CD8-positive, alpha-beta memory T cell (primary cell): ENCODE data around the gene COL9A3. TPM values are rescaled to one million over a fixed set of nuclear protein-coding genes. Genes with fewer than 3 reads are reported as not detected.

ENCODE experiments used
- CTCF ChIA-PET: fragments of 350-600 bp; sonication (Branson Sonifier 250); formaldehyde crosslinking; loops from one replicate; lab custom pipeline; 2021; ENCODE audit warnings: antibody characterized with exemption; lab: Charles Lee
- POLR2A ChIA-PET: fragments of 350-600 bp; sonication (Branson Sonifier 250); formaldehyde crosslinking; loops from one replicate; lab custom pipeline; 2021; ENCODE audit warnings: antibody characterized with exemption; lab: Charles Lee
- DNase-seq, 5 donors: peaks; one replicate each; pipeline versions ENCODE4 v3.0.0 to v3.0.0-alpha.2; 2020 to 2022; ENCODE audit warnings: mixed read lengths in 1 of 5
- H3K27ac ChIP-seq: one replicate; pipeline ENCODE4 v1.7.0; 2013; ENCODE audit warnings: low read depth, mild to moderate bottlenecking, low read length, moderate library complexity
- H3K27me3 ChIP-seq: 2 replicates; pipeline ENCODE4 v1.7.0; 2013; ENCODE audit warnings: low read length, mild to moderate bottlenecking; ENCODE audit not compliant: insufficient read depth, poor library complexity, severe bottlenecking
- H3K36me3 ChIP-seq: 2 replicates; pipeline ENCODE4 v1.7.0; 2013; ENCODE audit warnings: mild to moderate bottlenecking, low read length, moderate library complexity; ENCODE audit not compliant: insufficient read depth
- H3K4me1 ChIP-seq: 2 replicates; pipeline ENCODE4 v1.7.0; 2013; ENCODE audit warnings: mild to moderate bottlenecking, low read length, moderate library complexity; ENCODE audit not compliant: insufficient read depth
- H3K4me3 ChIP-seq: 2 replicates; pipeline ENCODE4 v1.7.0; 2013; ENCODE audit warnings: mild to moderate bottlenecking, low read length
- H3K9me3 ChIP-seq: 2 replicates; pipeline ENCODE4 v1.7.0; 2013; ENCODE audit warnings: mild to moderate bottlenecking, low read length
- H3K27ac Mint-ChIP-seq, 8 donors: one replicate each; pipeline ENCODE4 v1.8.0; 2020 to 2021; ENCODE audit warnings: mixed read lengths in 8 of 8, mild to moderate bottlenecking in 6 of 8, inconsistent platforms in 3 of 8, moderate library complexity in 3 of 8
- H3K27me3 Mint-ChIP-seq, 2 donors: one replicate each; pipeline ENCODE4 v1.8.0; 2020 to 2021; ENCODE audit warnings: mixed read lengths in 2 of 2, mild to moderate bottlenecking in 1 of 2, moderate library complexity in 1 of 2
- H3K36me3 Mint-ChIP-seq, 3 donors: one replicate each; pipeline ENCODE4 v1.8.0; 2020 to 2021; ENCODE audit warnings: mixed read lengths in 3 of 3, inconsistent platforms in 1 of 3, mild to moderate bottlenecking in 1 of 3
- H3K4me1 Mint-ChIP-seq, 3 donors: one replicate each; pipeline ENCODE4 v1.8.0; 2020 to 2021; ENCODE audit warnings: mixed read lengths in 3 of 3, inconsistent platforms in 1 of 3, mild to moderate bottlenecking in 1 of 3
- H3K4me3 Mint-ChIP-seq, 7 donors: one replicate each; pipeline ENCODE4 v1.8.0; 2020 to 2021; ENCODE audit warnings: mixed read lengths in 7 of 7, mild to moderate bottlenecking in 6 of 7, moderate library complexity in 4 of 7, inconsistent platforms in 2 of 7
- H3K9me3 Mint-ChIP-seq, 5 donors: one replicate each; pipeline ENCODE4 v1.8.0; 2020 to 2022; ENCODE audit warnings: mixed read lengths in 5 of 5, mild to moderate bottlenecking in 3 of 5, moderate library complexity in 2 of 5, inconsistent platforms in 1 of 5
- polyA plus RNA-seq: library from polyadenylated mRNA; unstranded; fragments of 300-500 nt; fragmentation: Illumina TruSeq; gene quantifications from one replicate; pipeline ENCODE4 v1.2.3, GENCODE V29; 2021
- total RNA-seq, 2 experiments: library from RNA; stranded (reverse); gene quantifications; one replicate each; pipeline ENCODE4 v1.2.3, GENCODE V29; 2021

COL9A3 gene
- total and polyA plus RNA-seq, 3 experiments from 2014 or later: not detected

GRCh38 chr20:62772103-62772611 lies 44.7 kb upstream of the COL9A3 start:
- Histone ChIP-seq H3K4me3 (no peak overlapping the region), H3K27me3 (no peaks in the 10 kb centered on the region), H3K27ac (no peak overlapping the region), H3K4me1 (peaks cover 42% of the 10 kb centered on the region), H3K9me3 (no peaks in the 10 kb centered on the region), H3K36me3 (no peaks in the 10 kb centered on the region)
- no peak for DNase-seq
- ChIA-PET POLR2A (no interaction called here), CTCF (interaction anchor here (1.1 to 1.7 kb wide), 2 partner anchors 22 to 36 kb away, joined by 3 to 5 read pairs; no protein-coding TSS in a partner anchor)
- Mint-ChIP-seq H3K9me3 (no peaks in the 10 kb centered on the region), H3K4me1 (peaks cover 26 to 55% (median 33%) of the 10 kb centered on the region in 3 donors), H3K36me3 (no peaks in the 10 kb centered on the region), H3K27me3 (no peaks in the 10 kb centered on the region), H3K27ac (peak overlapping the region in 1 of 8 donors; percentile 94), H3K4me3 (no peak overlapping the region)

GRCh38 chr20:62772619-62772989 lies 44.2 kb upstream of the COL9A3 start:
- Histone ChIP-seq H3K36me3 (no peaks in the 10 kb centered on the region), H3K4me3 (no peak overlapping the region), H3K27me3 (no peaks in the 10 kb centered on the region), H3K4me1 (peaks cover 46% of the 10 kb centered on the region), H3K9me3 (no peaks in the 10 kb centered on the region), H3K27ac (no peak overlapping the region)
- H3K36me3 Mint-ChIP-seq: no peaks in the 10 kb centered on the region
- DNase-seq: no peak
- CTCF ChIA-PET: interaction anchor here (1.7 kb wide), 1 partner anchor 36 kb away, joined by 5 read pairs; no protein-coding TSS in a partner anchor
- peaks cover 29 to 57% (median 34%) of the 10 kb centered on the region in 3 donors for H3K4me1 Mint-ChIP-seq
- H3K27me3 Mint-ChIP-seq: no peaks in the 10 kb centered on the region
- POLR2A ChIA-PET: no interaction called here
- H3K27ac Mint-ChIP-seq: no peak overlapping the region
- no peak overlapping the region for H3K4me3 Mint-ChIP-seq
- H3K9me3 Mint-ChIP-seq: no peaks in the 10 kb centered on the region

GRCh38 chr20:62772990-62773844 lies 43.6 kb upstream of the COL9A3 start:
- CTCF ChIA-PET: interaction anchor here (1.7 kb wide), 1 partner anchor 35 kb away, joined by 5 read pairs; no protein-coding TSS in a partner anchor
- Mint-ChIP-seq H3K27me3 (no peaks in the 10 kb centered on the region), H3K27ac (peak overlapping the region in 2 of 8 donors; percentile 42 to 72), H3K36me3 (no peaks in the 10 kb centered on the region), H3K9me3 (no peaks in the 10 kb centered on the region), H3K4me3 (peak overlapping the region in 1 of 7 donors; percentile 48), H3K4me1 (peaks cover 29 to 56% (median 37%) of the 10 kb centered on the region in 3 donors)
- Histone ChIP-seq H3K9me3 (no peaks in the 10 kb centered on the region), H3K4me1 (peaks cover 47% of the 10 kb centered on the region), H3K27ac (no peak overlapping the region), H3K4me3 (no peak overlapping the region), H3K36me3 (no peaks in the 10 kb centered on the region), H3K27me3 (no peaks in the 10 kb centered on the region)
- POLR2A ChIA-PET: no interaction called here
- DNase-seq: no peak

GRCh38 chr20:62773845-62774714 lies 42.8 kb upstream of the COL9A3 start:
- Mint-ChIP-seq H3K36me3 (no peaks in the 10 kb centered on the region), H3K27me3 (no peaks in the 10 kb centered on the region), H3K9me3 (no peaks in the 10 kb centered on the region), H3K27ac (peak overlapping the region in 4 of 8 donors; percentile 54 to 90 (median 65)), H3K4me1 (peaks cover 31 to 54% (median 40%) of the 10 kb centered on the region in 3 donors), H3K4me3 (peak overlapping the region in 1 of 7 donors; percentile 32)
- DNase-seq: no peak
- Histone ChIP-seq H3K9me3 (no peaks in the 10 kb centered on the region), H3K36me3 (no peaks in the 10 kb centered on the region), H3K4me3 (no peak overlapping the region), H3K27ac (no peak overlapping the region), H3K4me1 (peaks cover 47% of the 10 kb centered on the region), H3K27me3 (no peaks in the 10 kb centered on the region)
- ChIA-PET CTCF (interaction anchor here (1.7 kb wide), 1 partner anchor 34 kb away, joined by 5 read pairs; no protein-coding TSS in a partner anchor), POLR2A (interaction anchor here (0.5 kb wide), 1 partner anchor 95 kb away, joined by 3 read pairs; no protein-coding TSS in a partner anchor)

- ChIA-PET CTCF (no interaction called here), POLR2A (interaction anchor here (0.5 kb wide), 2 partner anchors 15 to 95 kb away, joined by 3 to 5 read pairs; no protein-coding TSS in a partner anchor)
- Mint-ChIP-seq H3K4me3 (peak overlapping the region in 1 of 7 donors; percentile 20), H3K27me3 (no peaks in the 10 kb centered on the region), H3K4me1 (peaks cover 31 to 50% (median 40%) of the 10 kb centered on the region in 3 donors), H3K27ac (peak overlapping the region in 6 of 8 donors; percentile 32 to 90 (median 64)), H3K9me3 (no peaks in the 10 kb centered on the region), H3K36me3 (no peaks in the 10 kb centered on the region)
- Histone ChIP-seq H3K36me3 (no peaks in the 10 kb centered on the region), H3K9me3 (no peaks in the 10 kb centered on the region), H3K27ac (peak overlapping the region; percentile 9), H3K4me1 (peaks cover 47% of the 10 kb centered on the region), H3K27me3 (no peaks in the 10 kb centered on the region), H3K4me3 (no peak overlapping the region)
- DNase-seq: no peak
Measured at GRCh38 chr20:62774762-62775161, 42.1 kb upstream of the COL9A3 start.

- Mint-ChIP-seq H3K27ac (peak overlapping the region in 6 of 8 donors; percentile 39 to 90 (median 77)), H3K27me3 (no peaks in the 10 kb centered on the region), H3K9me3 (no peaks in the 10 kb centered on the region), H3K36me3 (no peaks in the 10 kb centered on the region), H3K4me1 (peaks cover 31 to 50% (median 40%) of the 10 kb centered on the region in 3 donors), H3K4me3 (peak overlapping the region in 1 of 7 donors; percentile 41)
- peak overlapping the region; percentile 9 for H3K27ac ChIP-seq
- ChIA-PET CTCF (no interaction called here), POLR2A (interaction anchor here (0.5 to 1.3 kb wide), 2 partner anchors 15 to 19 kb away, joined by 5 to 7 read pairs; no protein-coding TSS in a partner anchor)
- peaks cover 47% of the 10 kb centered on the region for H3K4me1 ChIP-seq
- no peaks in the 10 kb centered on the region for H3K9me3 ChIP-seq
- no peaks in the 10 kb centered on the region for H3K27me3 ChIP-seq
- H3K36me3 ChIP-seq: no peaks in the 10 kb centered on the region
- peak overlapping the region; percentile 60 for H3K4me3 ChIP-seq
- DNase-seq: no peak
Measured at GRCh38 chr20:62775206-62775605, 41.6 kb upstream of the COL9A3 start.

GRCh38 chr20:62776035-62776691 lies 40.7 kb upstream of the COL9A3 start:
- Mint-ChIP-seq H3K27me3 (no peaks in the 10 kb centered on the region), H3K36me3 (no peaks in the 10 kb centered on the region), H3K9me3 (no peaks in the 10 kb centered on the region), H3K4me1 (peaks cover 31 to 50% (median 40%) of the 10 kb centered on the region in 3 donors), H3K4me3 (peak overlapping the region in 6 of 7 donors; percentile 57 to 88 (median 64)), H3K27ac (peak overlapping the region; percentile 64 to 91 (median 89))
- Histone ChIP-seq H3K4me3 (peak overlapping the region; percentile 60), H3K9me3 (no peaks in the 10 kb centered on the region), H3K36me3 (no peaks in the 10 kb centered on the region), H3K27ac (peak overlapping the region; percentile 75), H3K4me1 (peaks cover 47% of the 10 kb centered on the region), H3K27me3 (no peaks in the 10 kb centered on the region)
- ChIA-PET CTCF (interaction anchor here (0.6 kb wide), 1 partner anchor 95 kb away, joined by 4 read pairs; no protein-coding TSS in a partner anchor), POLR2A (interaction anchor here (0.9 to 1.3 kb wide), 2 partner anchors 18 to 35 kb away, joined by 3 to 7 read pairs; no protein-coding TSS in a partner anchor)
- no peak for DNase-seq
